WI38 (cell line): ENCODE results near the gene DDX11.
"Not testable (repeated sequence)": the region's sequence is repeated elsewhere in the genome, so short reads cannot be mapped to it uniquely, and the experiment has no call there.

ENCODE experiments used
- H3K4me3 ChIP-seq: 2 replicates; pipeline ENCODE4 v1.5.1; 2011; ENCODE audit warnings: low read depth, mild to moderate bottlenecking, control low read depth, low read length
- CTCF ChIP-seq: IDR thresholded peaks from 2 replicates; pipeline ENCODE4 v1.5.1; 2012; ENCODE audit warnings: low read depth, mild to moderate bottlenecking, control low read depth, low read length

The DDX11 gene

GRCh38 chr12:31119803-31120211 is 46.1 kb downstream of the DDX11 start:
- no peak overlapping the region for H3K4me3 ChIP-seq
- no peak for TF ChIP-seq CTCF

- TF ChIP-seq CTCF, result no peak
- H3K4me3 ChIP-seq, result no peak overlapping the region
These were observed 46.8 kb downstream of the DDX11 start for GRCh38 chr12:31120392-31121008.

GRCh38 chr12:31121022-31121728 is 47.5 kb downstream of the DDX11 start:
- not testable (repeated sequence) for H3K4me3 ChIP-seq

- no peak overlapping the region for H3K4me3 ChIP-seq
- TF ChIP-seq CTCF, result no peak
These were observed 48.8 kb downstream of the DDX11 start for GRCh38 chr12:31122481-31122880.

- not testable (repeated sequence) for H3K4me3 ChIP-seq
These were observed 50.5 kb downstream of the DDX11 start for GRCh38 chr12:31124158-31124557.

- H3K4me3 ChIP-seq, result not testable (repeated sequence)
These were observed 51.5 kb downstream of the DDX11 start for GRCh38 chr12:31125171-31125570.

GRCh38 chr12:31127209-31127848 is 53.7 kb downstream of the DDX11 start:
- not testable (repeated sequence) for H3K4me3 ChIP-seq

GRCh38 chr12:31136581-31136980 is 62.9 kb downstream of the DDX11 start:
- not testable (repeated sequence) for H3K4me3 ChIP-seq

GRCh38 chr12:31144768-31145167 is 71.1 kb downstream of the DDX11 start:
- not testable (repeated sequence) for H3K4me3 ChIP-seq

GRCh38 chr12:31145296-31145695 is 71.6 kb downstream of the DDX11 start:
- not testable (repeated sequence) for H3K4me3 ChIP-seq

GRCh38 chr12:31147415-31147814 is 73.8 kb downstream of the DDX11 start:
- H3K4me3 ChIP-seq, result not testable (repeated sequence)

GRCh38 chr12:31150766-31151165 is 77.1 kb downstream of the DDX11 start:
- not testable (repeated sequence) for H3K4me3 ChIP-seq
